H9 (cell line): ENCODE results near the gene DNAI7. TPM values are rescaled to one million over a fixed set of nuclear protein-coding genes. Genes with fewer than 3 reads are reported as not detected.

ENCODE experiments used
- DNase-seq: peaks from one replicate; pipeline ENCODE4 v3.0.0-alpha.2; 2017
- H2AFZ ChIP-seq: one replicate; pipeline ENCODE4 v1.6.1; 2013; ENCODE audit warnings: mild to moderate bottlenecking, low read length, control low read depth, moderate library complexity
- H2AK5ac ChIP-seq: 2 replicates; pipeline ENCODE4 v1.6.1; 2013; ENCODE audit warnings: low read length, control low read depth, mixed read lengths; ENCODE audit not compliant: insufficient read length
- H2BK120ac ChIP-seq: one replicate; pipeline ENCODE4 v1.6.1; 2013; ENCODE audit warnings: low read depth, mild to moderate bottlenecking, low read length, control low read depth, inconsistent platforms; ENCODE audit not compliant: poor library complexity, severe bottlenecking
- H2BK12ac ChIP-seq: 2 replicates; pipeline ENCODE4 v1.6.1; 2013; ENCODE audit warnings: low read length, control low read depth, mixed read lengths, low read depth; ENCODE audit not compliant: insufficient read length
- H2BK15ac ChIP-seq: 2 replicates; pipeline ENCODE4 v1.6.1; 2013; ENCODE audit warnings: low read depth, low read length, control low read depth
- H2BK20ac ChIP-seq: one replicate; pipeline ENCODE4 v1.6.1; 2013; ENCODE audit warnings: low read depth, mild to moderate bottlenecking, low read length, control low read depth, inconsistent platforms; ENCODE audit not compliant: poor library complexity, severe bottlenecking
- H2BK5ac ChIP-seq: 2 replicates; pipeline ENCODE4 v1.6.1; 2013; ENCODE audit warnings: low read length, control low read depth, mixed read lengths; ENCODE audit not compliant: insufficient read length
- H3K14ac ChIP-seq: 2 replicates; pipeline ENCODE4 v1.6.1; 2013; ENCODE audit warnings: low read length, control low read depth; ENCODE audit not compliant: insufficient read depth
- H3K18ac ChIP-seq: 2 replicates; pipeline ENCODE4 v1.6.1; 2013; ENCODE audit warnings: low read depth, mild to moderate bottlenecking, mixed read lengths, low read length, control low read depth; ENCODE audit not compliant: insufficient read length
- H3K23ac ChIP-seq: 2 replicates; pipeline ENCODE4 v1.6.1; 2013; ENCODE audit warnings: low read length, control low read depth, mixed read lengths, low read depth; ENCODE audit not compliant: insufficient read length
- H3K23me2 ChIP-seq: 2 replicates; pipeline ENCODE4 v1.6.1; 2013; ENCODE audit warnings: low read depth, mild to moderate bottlenecking, mixed read lengths, low read length, control low read depth; ENCODE audit not compliant: insufficient read length, poor library complexity, severe bottlenecking
- H3K27ac ChIP-seq: 2 replicates; pipeline ENCODE4 v1.5.1; 2013; ENCODE audit warnings: low read length, control low read depth, mixed read lengths, low read depth; ENCODE audit not compliant: insufficient read length
- H3K27me3 ChIP-seq: 2 replicates; pipeline ENCODE4 v1.6.1; 2013; ENCODE audit warnings: low read length, control low read depth, inconsistent platforms; ENCODE audit not compliant: insufficient read depth
- H3K4ac ChIP-seq: 2 replicates; pipeline ENCODE4 v1.6.1; 2013; ENCODE audit warnings: low read depth, mild to moderate bottlenecking, control low read depth, inconsistent platforms, low read length, moderate library complexity
- H3K4me1 ChIP-seq: 2 replicates; pipeline ENCODE4 v1.6.1; 2013; ENCODE audit warnings: low read length, control low read depth, inconsistent platforms; ENCODE audit not compliant: insufficient read depth
- H3K4me2 ChIP-seq: 2 replicates; pipeline ENCODE4 v1.6.1; 2013; ENCODE audit warnings: low read length, control low read depth, mixed read lengths; ENCODE audit not compliant: insufficient read length, insufficient read depth
- H3K56ac ChIP-seq: 2 replicates; pipeline ENCODE4 v1.6.1; 2013; ENCODE audit warnings: low read depth, mild to moderate bottlenecking, mixed read lengths, low read length, control low read depth; ENCODE audit not compliant: insufficient read length
- H3K79me1 ChIP-seq: 2 replicates; pipeline ENCODE4 v1.6.1; 2013; ENCODE audit warnings: low read depth, mild to moderate bottlenecking, moderate library complexity, low read length, control low read depth, inconsistent platforms; ENCODE audit not compliant: insufficient read depth, poor library complexity, severe bottlenecking
- H3K79me2 ChIP-seq: 2 replicates; pipeline ENCODE4 v1.6.1; 2013; ENCODE audit warnings: low read length, control low read depth, inconsistent platforms; ENCODE audit not compliant: insufficient read depth
- H3K9ac ChIP-seq: 2 replicates; pipeline ENCODE4 v1.6.1; 2013; ENCODE audit warnings: low read length, control low read depth, mixed read lengths; ENCODE audit not compliant: insufficient read length; ENCODE audit errors: extremely low read depth
- H3K9me3 ChIP-seq: one replicate; pipeline ENCODE4 v1.6.1; 2013; ENCODE audit warnings: low read depth, low read length, inconsistent platforms; ENCODE audit not compliant: control insufficient read depth
- H3T11ph ChIP-seq: one replicate; pipeline ENCODE4 v1.6.1; 2013; ENCODE audit warnings: mild to moderate bottlenecking, low read length, control low read depth, inconsistent platforms
- H4K20me1 ChIP-seq: one replicate; pipeline ENCODE4 v1.6.1; 2013; ENCODE audit not compliant: control insufficient read depth, insufficient read length, insufficient read depth
- H4K5ac ChIP-seq: 2 replicates; pipeline ENCODE4 v1.6.1; 2013; ENCODE audit warnings: low read depth, mild to moderate bottlenecking, mixed read lengths, low read length, control low read depth; ENCODE audit not compliant: insufficient read length
- H4K8ac ChIP-seq: replicated peaks from 2 replicates; pipeline ENCODE4 v1.6.1; 2013; ENCODE audit warnings: low read length, control low read depth, mixed read lengths, low read depth; ENCODE audit not compliant: insufficient read length
- H4K91ac ChIP-seq: 2 replicates; pipeline ENCODE4 v1.6.1; 2013; ENCODE audit warnings: low read depth, mild to moderate bottlenecking, moderate library complexity, mixed read lengths, low read length, control low read depth; ENCODE audit not compliant: insufficient read length
- H3K27ac Mint-ChIP-seq, 3 experiments: 2 replicates in 2 of 3; 3 replicates in 1 of 3; pipeline ENCODE4 v1.8.0; 2020 to 2021; ENCODE audit warnings: mixed read lengths in 3 of 3, mild to moderate bottlenecking in 1 of 3, moderate library complexity in 1 of 3
- H3K27me3 Mint-ChIP-seq: 2 replicates; pipeline ENCODE4 v1.8.0; 2021; ENCODE audit warnings: low read depth, mild to moderate bottlenecking, moderate library complexity, mixed read lengths
- H3K36me3 Mint-ChIP-seq, 3 experiments: 2 replicates in 2 of 3; 3 replicates in 1 of 3; pipeline ENCODE4 v1.8.0; 2020 to 2021; ENCODE audit warnings: low read depth in 3 of 3, mixed read lengths in 3 of 3; ENCODE audit not compliant: insufficient read depth in 1 of 3
- H3K4me1 Mint-ChIP-seq, 2 experiments: 2 replicates each; pipeline ENCODE4 v1.8.0; 2020; ENCODE audit warnings: mixed read lengths in 2 of 2
- H3K4me3 Mint-ChIP-seq, 2 experiments: 2 replicates in 1 of 2; 3 replicates in 1 of 2; pipeline ENCODE4 v1.8.0; 2020 to 2021; ENCODE audit warnings: mild to moderate bottlenecking in 2 of 2, mixed read lengths in 2 of 2, moderate library complexity in 1 of 2
- H3K9me3 Mint-ChIP-seq, 2 experiments: 2 replicates in 1 of 2; 3 replicates in 1 of 2; pipeline ENCODE4 v1.8.0; 2020; ENCODE audit warnings: mild to moderate bottlenecking in 2 of 2, mixed read lengths in 2 of 2, moderate library complexity in 1 of 2
- WGBS: extraction: QIAGEN DNeasy Blood & Tissue Kit; methylation state at CpG from one replicate; pipeline ENCODE4 v1.1.7; 2013; ENCODE audit warnings: missing lambda C conversion rate, low lambda C conversion rate, mixed read lengths; ENCODE audit not compliant: insufficient read length; ENCODE audit errors: extremely low coverage; 5-methylcytosine and 5-hydroxymethylcytosine counted together
- total RNA-seq: library from RNA; stranded (reverse); gene quantifications from 2 replicates; pipeline ENCODE4 v1.2.1, GENCODE V29; 2021
- TF ChIP-seq, protein P1 (sequence below): fragments of 200-600 bp; sonication (generic); conservative IDR thresholded peaks from 3 replicates; pipeline ENCODE4 v1.8.0; 2021; ENCODE audit warnings: antibody characterized with exemption, mild to moderate bottlenecking

Gene DNAI7
- total RNA-seq, 1 experiment from 2014 or later = not detected

DNA sequence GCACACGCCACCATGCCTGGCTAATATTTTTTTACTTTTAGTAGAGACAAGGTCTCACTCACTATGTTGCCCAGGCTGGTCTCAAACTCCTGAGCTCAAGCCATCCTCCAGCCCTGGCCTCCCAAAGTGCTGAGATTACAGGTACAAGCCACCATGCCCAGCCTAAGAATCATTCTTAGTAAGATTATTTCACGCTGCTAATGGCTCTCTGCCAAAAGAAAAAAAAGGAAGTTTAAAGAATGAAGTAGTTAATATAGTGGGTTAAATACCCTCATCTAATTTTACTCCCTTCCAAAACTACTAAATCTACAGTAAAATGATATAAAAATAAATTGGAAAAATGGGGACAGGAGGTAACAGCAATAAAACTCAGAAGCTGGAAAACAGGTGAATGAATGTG is 2.6 kb upstream of the DNAI7 start:
- H3K4me1 ChIP-seq = no peaks in the 10 kb centered on the region
- no peak overlapping the region for H3T11ph ChIP-seq
- H2BK5ac ChIP-seq = no peak overlapping the region
- H2AK5ac ChIP-seq = no peak overlapping the region
- no CpG with 5 or more reads among the region's 2 CpGs for WGBS
- no peaks in the 10 kb centered on the region for H4K20me1 ChIP-seq
- no peak overlapping the region for H3K18ac ChIP-seq
- no peak overlapping the region for H3K9ac ChIP-seq
- no peaks in the 10 kb centered on the region; a peak in 1 of 5 replicates for H3K9me3 Mint-ChIP-seq
- H4K8ac ChIP-seq = no peak overlapping the region
- H2BK15ac ChIP-seq = no peak overlapping the region
- no peak overlapping the region for H2BK120ac ChIP-seq
- H3K27ac Mint-ChIP-seq = no peak overlapping the region
- no peak overlapping the region for H4K91ac ChIP-seq
- no peak overlapping the region for H2AFZ ChIP-seq
- H3K4ac ChIP-seq = no peak overlapping the region
- H3K14ac ChIP-seq = no peak overlapping the region
- no peak for DNase-seq
- no peaks in the 10 kb centered on the region for H3K79me1 ChIP-seq
- no peaks in the 10 kb centered on the region for H3K79me2 ChIP-seq
- no peak overlapping the region for H3K27ac ChIP-seq
- H4K5ac ChIP-seq = no peak overlapping the region
- no peaks in the 10 kb centered on the region for H3K27me3 ChIP-seq
- H2BK12ac ChIP-seq = no peak overlapping the region
- no peaks in the 10 kb centered on the region for H3K27me3 Mint-ChIP-seq
- TF ChIP-seq, protein P1, sequence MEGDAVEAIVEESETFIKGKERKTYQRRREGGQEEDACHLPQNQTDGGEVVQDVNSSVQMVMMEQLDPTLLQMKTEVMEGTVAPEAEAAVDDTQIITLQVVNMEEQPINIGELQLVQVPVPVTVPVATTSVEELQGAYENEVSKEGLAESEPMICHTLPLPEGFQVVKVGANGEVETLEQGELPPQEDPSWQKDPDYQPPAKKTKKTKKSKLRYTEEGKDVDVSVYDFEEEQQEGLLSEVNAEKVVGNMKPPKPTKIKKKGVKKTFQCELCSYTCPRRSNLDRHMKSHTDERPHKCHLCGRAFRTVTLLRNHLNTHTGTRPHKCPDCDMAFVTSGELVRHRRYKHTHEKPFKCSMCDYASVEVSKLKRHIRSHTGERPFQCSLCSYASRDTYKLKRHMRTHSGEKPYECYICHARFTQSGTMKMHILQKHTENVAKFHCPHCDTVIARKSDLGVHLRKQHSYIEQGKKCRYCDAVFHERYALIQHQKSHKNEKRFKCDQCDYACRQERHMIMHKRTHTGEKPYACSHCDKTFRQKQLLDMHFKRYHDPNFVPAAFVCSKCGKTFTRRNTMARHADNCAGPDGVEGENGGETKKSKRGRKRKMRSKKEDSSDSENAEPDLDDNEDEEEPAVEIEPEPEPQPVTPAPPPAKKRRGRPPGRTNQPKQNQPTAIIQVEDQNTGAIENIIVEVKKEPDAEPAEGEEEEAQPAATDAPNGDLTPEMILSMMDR = no peak
- H3K23ac ChIP-seq = no peak overlapping the region
- H3K23me2 ChIP-seq = peaks cover 9% of the 10 kb centered on the region
- no peak overlapping the region for H3K56ac ChIP-seq
- H3K4me2 ChIP-seq = no peak overlapping the region
- H3K36me3 Mint-ChIP-seq = no peaks in the 10 kb centered on the region
- H2BK20ac ChIP-seq = no peak overlapping the region
- peaks cover 17 to 18% of the 10 kb centered on the region in 2 experiments for H3K4me1 Mint-ChIP-seq
- H3K4me3 Mint-ChIP-seq = no peak overlapping the region; a peak in 1 of 5 replicates
- no peaks in the 10 kb centered on the region for H3K9me3 ChIP-seq
